ENCODE measurements around the gene MAN1B1.

Gene MAN1B1

GRCh38 chr9:137069508-137070091, 17.2 kb upstream of the MAN1B1 start:
- Histone ChIP-seq H3K9ac (ENCODE audit: low read length in 5 of 5) (no peak overlapping the region), H3K4me3 (ENCODE audit: low read depth in 1 of 5, low read length in 5 of 5) (no peak overlapping the region), H3K27ac (ENCODE audit: low read depth, low read length) (no peak overlapping the region)

GRCh38 chr9:137070201-137070905, 16.4 kb upstream of the MAN1B1 start, which contains the start of gene SAPCD2:
Gene SAPCD2 (minus strand): TSS chr9:137070557. CDS start chr9:137070460, 97 bp downstream.
- H3K27me3 ChIP-seq (ENCODE audit: control insufficient read depth in 5 of 5, insufficient read depth in 4 of 5, low read length in 5 of 5): peaks cover 3 to 19% (median 12%) of the 10 kb centered on the region in 5 donors
- H3K4me3 ChIP-seq (ENCODE audit: low read depth in 1 of 5, low read length in 5 of 5): peak within 1 kb of the TSS; percentile 15 to 61 (median 39)
- H3K36me3 ChIP-seq (ENCODE audit: control insufficient read depth in 5 of 5, insufficient read depth in 5 of 5, low read length in 5 of 5): no peaks in the 10 kb centered on the region
- peaks cover 0 to 18% (median 10%) of the 10 kb centered on the region in 5 donors for H3K4me1 ChIP-seq (ENCODE audit: control insufficient read depth in 5 of 5, insufficient read depth in 5 of 5, low read length in 5 of 5)
- peak within 1 kb of the TSS in 4 of 5 donors; percentile 26 to 33 (median 28) for H3K9ac ChIP-seq (ENCODE audit: low read length in 5 of 5)
- no peaks in the 10 kb centered on the region for H3K9me3 ChIP-seq (ENCODE audit: control insufficient read depth in 5 of 5, low read length in 5 of 5)
- H3K27ac ChIP-seq (ENCODE audit: low read depth, low read length): no peak within 1 kb of the TSS

More at GRCh38 chr9:137069508-137070091, 17.2 kb upstream of the MAN1B1 start:
- Histone ChIP-seq H3K36me3 (ENCODE audit: control insufficient read depth in 5 of 5, insufficient read depth in 5 of 5, low read length in 5 of 5) (no peaks in the 10 kb centered on the region), H3K9me3 (ENCODE audit: control insufficient read depth in 5 of 5, low read length in 5 of 5) (no peaks in the 10 kb centered on the region), H3K27me3 (ENCODE audit: control insufficient read depth in 5 of 5, insufficient read depth in 4 of 5, low read length in 5 of 5) (peaks cover 3 to 19% (median 12%) of the 10 kb centered on the region in 5 donors), H3K4me1 (ENCODE audit: control insufficient read depth in 5 of 5, insufficient read depth in 5 of 5, low read length in 5 of 5) (peaks cover 0 to 18% (median 10%) of the 10 kb centered on the region in 5 donors)

DNA sequence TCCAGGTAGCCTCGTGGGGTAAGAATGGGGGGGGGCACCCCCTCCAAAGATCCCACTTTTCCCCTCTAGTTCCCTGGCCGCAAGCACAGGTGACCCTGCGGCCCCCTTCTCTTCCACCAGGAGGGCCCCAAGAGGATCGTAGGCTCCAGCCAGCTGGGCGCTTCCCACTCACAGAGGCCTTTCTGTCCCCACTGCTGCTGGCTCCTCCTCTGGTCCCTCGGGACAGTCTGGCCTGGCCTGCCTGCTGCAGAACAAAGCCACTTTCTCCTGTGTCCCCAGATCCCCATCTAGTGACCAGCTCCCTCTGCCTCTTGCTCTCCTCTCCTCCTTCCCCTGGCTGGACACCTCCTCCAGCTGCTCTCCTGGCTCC, 15.9 kb upstream of the MAN1B1 start:
- Histone ChIP-seq H3K36me3 (ENCODE audit: control insufficient read depth in 5 of 5, insufficient read depth in 5 of 5, low read length in 5 of 5) (no peaks in the 10 kb centered on the region), H3K27ac (ENCODE audit: low read depth, low read length) (no peak overlapping the region)

GRCh38 chr9:137071282-137071681, 15.5 kb upstream of the MAN1B1 start:
- no peaks in the 10 kb centered on the region for H3K36me3 ChIP-seq (ENCODE audit: control insufficient read depth in 5 of 5, insufficient read depth in 5 of 5, low read length in 5 of 5)
- H3K9me3 ChIP-seq (ENCODE audit: control insufficient read depth in 5 of 5, low read length in 5 of 5): no peaks in the 10 kb centered on the region
- peaks cover 0 to 18% (median 10%) of the 10 kb centered on the region in 5 donors for H3K4me1 ChIP-seq (ENCODE audit: control insufficient read depth in 5 of 5, insufficient read depth in 5 of 5, low read length in 5 of 5)
- no peak overlapping the region for H3K27ac ChIP-seq (ENCODE audit: low read depth, low read length)
- H3K9ac ChIP-seq (ENCODE audit: low read length in 5 of 5): peak overlapping the region in 2 of 5 donors; percentile 26
- peak overlapping the region in 3 of 5 donors; percentile 15 to 48 (median 36) for H3K4me3 ChIP-seq (ENCODE audit: low read depth in 1 of 5, low read length in 5 of 5)
- H3K27me3 ChIP-seq (ENCODE audit: control insufficient read depth in 5 of 5, insufficient read depth in 4 of 5, low read length in 5 of 5): peaks cover 3 to 19% (median 12%) of the 10 kb centered on the region in 5 donors

More for the DNA sequence above, 15.9 kb upstream of the MAN1B1 start:
- Histone ChIP-seq H3K9me3 (ENCODE audit: control insufficient read depth in 5 of 5, low read length in 5 of 5) (no peaks in the 10 kb centered on the region), H3K4me1 (ENCODE audit: control insufficient read depth in 5 of 5, insufficient read depth in 5 of 5, low read length in 5 of 5) (peaks cover 0 to 18% (median 10%) of the 10 kb centered on the region in 5 donors), H3K27me3 (ENCODE audit: control insufficient read depth in 5 of 5, insufficient read depth in 4 of 5, low read length in 5 of 5) (peaks cover 3 to 19% (median 12%) of the 10 kb centered on the region in 5 donors), H3K9ac (ENCODE audit: low read length in 5 of 5) (peak overlapping the region in 4 of 5 donors; percentile 26 to 33 (median 28)), H3K4me3 (ENCODE audit: low read depth in 1 of 5, low read length in 5 of 5) (peak overlapping the region in 4 of 5 donors; percentile 15 to 61 (median 42))

DNA sequence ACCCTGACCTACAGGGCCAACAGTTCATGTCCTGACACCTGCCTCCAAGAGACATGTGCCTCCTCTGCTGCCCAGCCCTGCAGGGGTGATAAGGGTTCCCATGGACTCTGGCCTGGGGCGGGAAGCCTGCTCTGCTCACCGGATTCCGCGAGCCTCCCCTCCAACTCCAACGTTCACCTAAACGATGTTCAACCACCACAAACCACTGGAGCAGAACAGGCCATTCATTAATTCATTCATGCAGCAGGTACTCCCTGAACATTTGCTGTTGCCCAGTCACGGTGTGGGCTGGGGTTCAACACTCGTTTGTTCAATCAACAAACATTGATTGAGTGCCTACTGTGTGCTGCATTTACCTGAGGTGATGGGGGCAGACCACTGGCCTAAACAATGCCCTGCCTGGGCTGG, 12.8 kb upstream of the MAN1B1 start:
- H3K9me3 ChIP-seq (ENCODE audit: control insufficient read depth in 5 of 5, low read length in 5 of 5): no peaks in the 10 kb centered on the region
- no peak overlapping the region for H3K27ac ChIP-seq (ENCODE audit: low read depth, low read length)
- H3K36me3 ChIP-seq (ENCODE audit: control insufficient read depth in 5 of 5, insufficient read depth in 5 of 5, low read length in 5 of 5): no peaks in the 10 kb centered on the region
- H3K9ac ChIP-seq (ENCODE audit: low read length in 5 of 5): no peak overlapping the region
- peaks cover 0 to 37% (median 27%) of the 10 kb centered on the region in 5 donors for H3K4me1 ChIP-seq (ENCODE audit: control insufficient read depth in 5 of 5, insufficient read depth in 5 of 5, low read length in 5 of 5)
- H3K27me3 ChIP-seq (ENCODE audit: control insufficient read depth in 5 of 5, insufficient read depth in 4 of 5, low read length in 5 of 5): peaks cover 3 to 7% (median 6%) of the 10 kb centered on the region in 5 donors
- no peak overlapping the region for H3K4me3 ChIP-seq (ENCODE audit: low read depth in 1 of 5, low read length in 5 of 5)

GRCh38 chr9:137074657-137075274, 12.0 kb upstream of the MAN1B1 start:
- Histone ChIP-seq H3K36me3 (ENCODE audit: control insufficient read depth in 5 of 5, insufficient read depth in 5 of 5, low read length in 5 of 5) (peaks cover 0 to 8% (median 7%) of the 10 kb centered on the region in 5 donors), H3K9me3 (ENCODE audit: control insufficient read depth in 5 of 5, low read length in 5 of 5) (no peaks in the 10 kb centered on the region), H3K4me1 (ENCODE audit: control insufficient read depth in 5 of 5, insufficient read depth in 5 of 5, low read length in 5 of 5) (peaks cover 0 to 37% (median 27%) of the 10 kb centered on the region in 5 donors), H3K27me3 (ENCODE audit: control insufficient read depth in 5 of 5, insufficient read depth in 4 of 5, low read length in 5 of 5) (no peaks in the 10 kb centered on the region), H3K27ac (ENCODE audit: low read depth, low read length) (no peak overlapping the region), H3K4me3 (ENCODE audit: low read depth in 1 of 5, low read length in 5 of 5) (no peak overlapping the region), H3K9ac (ENCODE audit: low read length in 5 of 5) (no peak overlapping the region)

DNA sequence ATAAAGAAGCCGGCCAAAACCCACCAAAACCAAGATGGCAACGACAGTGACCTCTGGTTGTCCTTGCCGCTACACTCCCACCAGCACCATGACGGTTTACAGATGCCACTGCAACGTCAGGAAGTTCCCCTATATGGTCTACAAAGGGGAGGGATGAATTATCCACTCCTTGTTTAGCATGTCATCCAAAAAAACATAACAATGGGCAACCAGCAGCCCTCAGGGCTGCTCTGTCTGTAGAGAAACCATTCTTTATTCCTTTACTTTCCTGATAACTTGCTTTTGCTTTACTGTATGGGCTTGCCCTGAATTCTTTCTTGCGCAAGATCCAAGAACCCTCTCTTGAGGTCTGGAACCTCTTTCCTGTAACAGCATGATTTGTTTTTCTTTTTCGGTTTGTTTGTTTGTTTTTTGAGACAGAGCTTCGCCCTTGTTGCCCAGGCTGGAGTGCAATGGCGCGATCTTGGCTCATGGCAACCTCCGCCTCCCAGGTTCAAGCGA, 11.5 kb upstream of the MAN1B1 start:
- H3K9me3 ChIP-seq (ENCODE audit: control insufficient read depth in 5 of 5, low read length in 5 of 5): no peaks in the 10 kb centered on the region
- no peak overlapping the region for H3K4me3 ChIP-seq (ENCODE audit: low read depth in 1 of 5, low read length in 5 of 5)
- H3K27me3 ChIP-seq (ENCODE audit: control insufficient read depth in 5 of 5, insufficient read depth in 4 of 5, low read length in 5 of 5): no peaks in the 10 kb centered on the region
- peaks cover 0 to 13% (median 12%) of the 10 kb centered on the region in 5 donors for H3K36me3 ChIP-seq (ENCODE audit: control insufficient read depth in 5 of 5, insufficient read depth in 5 of 5, low read length in 5 of 5)
- H3K27ac ChIP-seq (ENCODE audit: low read depth, low read length): no peak overlapping the region
- H3K9ac ChIP-seq (ENCODE audit: low read length in 5 of 5): no peak overlapping the region
- peaks cover 0 to 35% (median 27%) of the 10 kb centered on the region in 5 donors for H3K4me1 ChIP-seq (ENCODE audit: control insufficient read depth in 5 of 5, insufficient read depth in 5 of 5, low read length in 5 of 5)

GRCh38 chr9:137076636-137077009, 10.2 kb upstream of the MAN1B1 start:
- Histone ChIP-seq H3K9ac (ENCODE audit: low read length in 5 of 5) (peak overlapping the region in 1 of 5 donors; percentile 31), H3K27me3 (ENCODE audit: control insufficient read depth in 5 of 5, insufficient read depth in 4 of 5, low read length in 5 of 5) (no peaks in the 10 kb centered on the region)

DNA sequence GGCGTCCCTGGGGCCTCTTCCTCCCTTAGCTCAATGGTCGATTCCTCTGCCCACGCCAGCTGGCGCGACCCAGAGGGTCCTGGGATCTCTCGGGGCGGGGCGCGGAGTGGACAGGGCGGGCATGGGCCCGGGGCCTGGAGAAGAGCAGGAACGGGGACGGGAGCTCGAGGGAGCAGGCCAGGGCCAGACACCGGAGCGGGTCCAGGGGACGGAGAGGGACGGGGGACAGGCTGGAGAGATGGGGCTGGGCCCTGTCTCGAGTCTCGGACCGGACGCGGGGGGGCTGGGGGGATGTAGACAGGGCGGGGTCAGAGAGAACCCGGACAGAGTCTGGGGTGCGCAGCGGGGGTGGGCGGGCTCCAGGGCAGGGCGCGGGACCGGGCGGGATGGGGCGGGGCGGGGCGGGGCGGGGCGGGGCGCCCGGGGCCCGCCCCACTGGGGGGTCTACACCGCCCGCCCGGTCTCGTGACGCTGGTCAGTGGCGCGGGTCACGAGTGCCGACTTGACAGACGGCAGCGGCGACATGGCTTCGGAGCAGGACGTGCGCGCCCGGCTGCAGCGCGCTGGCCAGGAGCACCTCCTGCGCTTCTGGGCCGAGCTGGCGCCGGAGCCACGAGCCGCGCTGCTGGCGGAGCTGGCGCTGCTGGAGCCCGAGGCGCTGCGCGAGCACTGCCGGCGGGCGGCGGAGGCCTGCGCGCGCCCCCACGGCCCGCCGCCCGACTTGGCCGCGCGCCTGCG, 9.6 kb upstream of the MAN1B1 start, which contains the start of gene UAP1L1:
Gene UAP1L1 (plus strand): TSS at position 508 of the 738 bp plus-strand sequence. CDS start 16 bp downstream, at position 524.
- H3K27me3 ChIP-seq (ENCODE audit: control insufficient read depth in 5 of 5, insufficient read depth in 4 of 5, low read length in 5 of 5): no peaks in the 10 kb centered on the region
- H3K36me3 ChIP-seq (ENCODE audit: control insufficient read depth in 5 of 5, insufficient read depth in 5 of 5, low read length in 5 of 5): peaks cover 0 to 27% (median 25%) of the 10 kb centered on the region in 5 donors
- no peak within 1 kb of the TSS for H3K27ac ChIP-seq (ENCODE audit: low read depth, low read length)
- H3K4me3 ChIP-seq (ENCODE audit: low read depth in 1 of 5, low read length in 5 of 5): peak within 1 kb of the TSS in 4 of 5 donors; percentile 61 to 79 (median 70)
- peaks cover 0 to 24% (median 18%) of the 10 kb centered on the region in 5 donors for H3K4me1 ChIP-seq (ENCODE audit: control insufficient read depth in 5 of 5, insufficient read depth in 5 of 5, low read length in 5 of 5)
- H3K9ac ChIP-seq (ENCODE audit: low read length in 5 of 5): peak within 1 kb of the TSS in 4 of 5 donors; percentile 57 to 74 (median 66)
- no peaks in the 10 kb centered on the region for H3K9me3 ChIP-seq (ENCODE audit: control insufficient read depth in 5 of 5, low read length in 5 of 5)

More at GRCh38 chr9:137076636-137077009, 10.2 kb upstream of the MAN1B1 start:
- Histone ChIP-seq H3K4me3 (ENCODE audit: low read depth in 1 of 5, low read length in 5 of 5) (peak overlapping the region in 4 of 5 donors; percentile 47 to 65 (median 56)), H3K4me1 (ENCODE audit: control insufficient read depth in 5 of 5, insufficient read depth in 5 of 5, low read length in 5 of 5) (peaks cover 0 to 24% (median 18%) of the 10 kb centered on the region in 5 donors), H3K36me3 (ENCODE audit: control insufficient read depth in 5 of 5, insufficient read depth in 5 of 5, low read length in 5 of 5) (peaks cover 0 to 22% (median 20%) of the 10 kb centered on the region in 5 donors), H3K27ac (ENCODE audit: low read depth, low read length) (no peak overlapping the region), H3K9me3 (ENCODE audit: control insufficient read depth in 5 of 5, low read length in 5 of 5) (no peaks in the 10 kb centered on the region)
